A673 (cell line): ENCODE results near the gene PHF21A. TPM values are rescaled to one million over a fixed set of nuclear protein-coding genes. Genes with fewer than 3 reads are reported as not detected.

Source experiments
- BruUV-seq: library from RNA; stranded (reverse); fragments of 400-500 nt; replicated peaks from 2 replicates; lab custom pipeline; 2021; lab: Mats Ljungman, UMichigan
- CTCF ChIA-PET: fragments of 300-600 bp; sonication (Branson Sonifier 250); formaldehyde crosslinking; loops from one replicate; lab custom pipeline; 2022; ENCODE audit warnings: antibody characterized with exemption; lab: Charles Lee
- POLR2A ChIA-PET: fragments of 300-600 bp; sonication (Branson Sonifier 250); formaldehyde crosslinking; loops from one replicate; lab custom pipeline; 2022; ENCODE audit warnings: antibody characterized with exemption; ENCODE audit not compliant: low non-redundant PET; lab: Charles Lee
- DNase-seq: peaks from one replicate; pipeline ENCODE4 v3.0.0-alpha.2; 2015; ENCODE audit warnings: low spot score
- H3K27ac ChIP-seq: fragments of 200-600 bp; sonication (generic); 2 replicates; pipeline ENCODE4 v1.5.1; 2016; ENCODE audit warnings: mixed run types, low read depth, mild to moderate bottlenecking, mixed read lengths, antibody characterized with exemption, low read length; ENCODE audit not compliant: poor library complexity, severe bottlenecking
- H3K27me3 ChIP-seq: fragments of 200-600 bp; sonication (generic); replicated peaks from 2 replicates; pipeline ENCODE4 v1.6.1; 2017; ENCODE audit warnings: mixed run types, low read depth, mild to moderate bottlenecking, mixed read lengths, antibody characterized with exemption, low read length; ENCODE audit not compliant: insufficient read depth, poor library complexity
- H3K36me3 ChIP-seq: fragments of 200-600 bp; sonication (generic); 2 replicates; pipeline ENCODE4 v1.6.1; 2016; ENCODE audit warnings: mixed run types, mild to moderate bottlenecking, mixed read lengths, antibody characterized with exemption, low read length; ENCODE audit not compliant: insufficient read depth, poor library complexity, severe bottlenecking
- H3K4me1 ChIP-seq: fragments of 200-600 bp; sonication (generic); 2 replicates; pipeline ENCODE4 v1.6.1; 2017; ENCODE audit warnings: mixed run types, mild to moderate bottlenecking, mixed read lengths, antibody characterized with exemption, low read length; ENCODE audit not compliant: insufficient read depth, poor library complexity, severe bottlenecking
- H3K4me3 ChIP-seq: fragments of 200-600 bp; sonication (generic); 2 replicates; pipeline ENCODE4 v1.5.1; 2016; ENCODE audit warnings: low read depth, mixed run types, mild to moderate bottlenecking, mixed read lengths, low read length; ENCODE audit not compliant: poor library complexity, severe bottlenecking
- H3K9me3 ChIP-seq: fragments of 200-600 bp; sonication (generic); 2 replicates; pipeline ENCODE4 v1.6.1; 2016; ENCODE audit warnings: mixed run types, low read depth, mild to moderate bottlenecking, mixed read lengths, antibody characterized with exemption, low read length; ENCODE audit not compliant: poor library complexity, severe bottlenecking
- CTCF ChIP-seq: fragments of 300-800, 200-600 bp; sonication (generic); conservative IDR thresholded peaks from 2 replicates; pipeline ENCODE4 v1.5.1; 2017; ENCODE audit warnings: low read depth, mild to moderate bottlenecking, antibody characterized with exemption, low read length, moderate library complexity, mixed read lengths
- EZH2 ChIP-seq: fragments of 200-600 bp; sonication (generic); IDR thresholded peaks from 2 replicates; pipeline ENCODE4 v1.6.1; 2017; ENCODE audit warnings: borderline replicate concordance, low read depth, mild to moderate bottlenecking, mixed read lengths, antibody characterized with exemption, low read length; ENCODE audit not compliant: poor library complexity, severe bottlenecking
- intact Hi-C: fragments of 100-400 bp; cut with micrococcal nuclease; formaldehyde crosslinking; loops from one replicate; pipeline ENCODE4 v1.10.0; 2022; ENCODE audit not compliant: unreplicated experiment
- total RNA-seq: library from RNA; stranded (reverse); gene quantifications from 2 replicates; pipeline ENCODE4 v1.2.3, GENCODE V29; 2021

The PHF21A gene
- total RNA-seq, 1 experiment from 2014 or later, result 77.2 TPM

- no peaks in the 10 kb centered on the region for H3K4me1 ChIP-seq
- no peaks in the 10 kb centered on the region for H3K27me3 ChIP-seq
- BruUV-seq, result no TSS peak
- no peaks in the 10 kb centered on the region for H3K9me3 ChIP-seq
- no peak overlapping the region for H3K4me3 ChIP-seq
- ChIA-PET CTCF (interaction anchor here (0.7 kb wide), 1 partner anchor 703 kb away, joined by 3 read pairs; no protein-coding TSS in a partner anchor), POLR2A (interaction anchor here (0.6 kb wide), 1 partner anchor 307 kb away, joined by 4 read pairs; no protein-coding TSS in a partner anchor)
- peaks cover 46% of the 10 kb centered on the region for H3K36me3 ChIP-seq
- no peak for DNase-seq
- H3K27ac ChIP-seq, result no peak overlapping the region
- TF ChIP-seq CTCF, result no peak
- no peak for TF ChIP-seq EZH2
- intact Hi-C loops, result no loop called here
These were observed 184.7 kb downstream of the PHF21A start for GRCh38 chr11:45936511-45937054.

GRCh38 chr11:45935349-45936064 is 185.7 kb downstream of the PHF21A start:
- CTCF ChIA-PET, result no interaction called here

DNA sequence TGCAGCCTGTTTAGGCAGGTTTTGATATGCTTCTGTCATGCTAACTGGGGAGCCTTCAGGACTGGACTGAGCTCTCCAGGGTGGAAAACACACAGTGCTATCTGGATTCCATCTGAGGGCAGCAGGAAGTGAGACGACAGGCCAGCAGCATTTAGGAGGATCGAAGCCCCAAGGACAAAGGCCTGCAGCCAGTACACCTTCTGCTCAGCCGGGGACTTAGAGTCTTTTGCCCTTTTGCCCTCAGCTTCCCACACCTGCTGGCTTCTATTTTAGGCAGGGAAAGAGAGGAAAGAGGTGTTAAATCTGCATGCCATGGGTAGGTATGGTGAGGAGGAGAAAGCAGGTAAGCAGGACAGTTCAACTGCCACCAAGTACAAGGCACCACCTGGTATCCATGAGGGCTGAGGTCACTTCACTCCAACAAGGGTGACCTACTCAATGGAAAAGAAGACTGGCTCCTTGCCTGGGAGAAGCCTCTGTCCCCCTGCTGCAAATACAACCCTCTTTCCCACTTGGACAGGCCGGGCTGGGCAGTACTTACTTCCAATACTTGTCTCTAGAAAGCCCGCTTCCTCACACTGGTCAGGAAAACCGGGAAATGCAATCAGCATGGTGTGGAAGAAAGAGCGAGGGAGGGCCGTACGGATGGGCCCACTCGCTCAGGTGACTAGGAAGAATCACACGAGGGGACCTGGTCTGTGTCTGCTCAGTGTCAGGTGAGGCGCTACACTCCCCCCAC is 186.5 kb downstream of the PHF21A start:
- intact Hi-C loops, result no loop called here

More at GRCh38 chr11:45935349-45936064, 185.7 kb downstream of the PHF21A start:
- no peaks in the 10 kb centered on the region for H3K27me3 ChIP-seq
- no peaks in the 10 kb centered on the region for H3K9me3 ChIP-seq
- H3K4me1 ChIP-seq, result no peaks in the 10 kb centered on the region
- intact Hi-C loops, result no loop called here
- no peak overlapping the region for H3K4me3 ChIP-seq
- DNase-seq, result no peak
- TF ChIP-seq EZH2, result no peak
- peaks cover 46% of the 10 kb centered on the region for H3K36me3 ChIP-seq
- H3K27ac ChIP-seq, result no peak overlapping the region
- POLR2A ChIA-PET, result no interaction called here
- no TSS peak for BruUV-seq

More for the DNA sequence above, 186.5 kb downstream of the PHF21A start:
- ChIA-PET POLR2A (no interaction called here), CTCF (interaction anchor here (0.7 kb wide), 1 partner anchor 62 kb away, joined by 3 read pairs; no protein-coding TSS in a partner anchor)
- no peak overlapping the region for H3K27ac ChIP-seq
- no TSS peak for BruUV-seq
- H3K4me1 ChIP-seq, result no peaks in the 10 kb centered on the region
- DNase-seq, result no peak
- no peaks in the 10 kb centered on the region for H3K9me3 ChIP-seq
- H3K4me3 ChIP-seq, result no peak overlapping the region
- H3K27me3 ChIP-seq, result no peaks in the 10 kb centered on the region
- TF ChIP-seq CTCF (no peak), EZH2 (no peak)
- H3K36me3 ChIP-seq, result peaks cover 46% of the 10 kb centered on the region
